H1 (cell line): Measurements from ENCODE around the gene CNOT1.

Experiments
- CTCF ChIP-seq, 3 experiments: IDR thresholded peaks; 1 replicate in 2 of 3; 2 replicates in 1 of 3; pipeline versions ENCODE4 v1.5.1 to v1.6.1; 2011; ENCODE audit warnings: low read length in 3 of 3, mild to moderate bottlenecking in 3 of 3, inconsistent platforms in 2 of 3, low read depth in 1 of 3, moderate library complexity in 1 of 3; ENCODE audit not compliant: insufficient read depth in 1 of 3; ENCODE audit errors: control extremely low read depth in 1 of 3
- HDAC2 ChIP-seq, 2 experiments: fragments of 300-600 bp in 1 of 2; sonication (generic) in 1 of 2; IDR thresholded peaks; 2 replicates each; pipeline ENCODE4 v1.6.1; 2011 to 2012; ENCODE audit warnings: low read depth in 2 of 2, low read length in 2 of 2, mild to moderate bottlenecking in 2 of 2, moderate library complexity in 2 of 2, borderline replicate concordance in 1 of 2, inconsistent platforms in 1 of 2
- POLR2AphosphoS5 ChIP-seq: IDR thresholded peaks from 2 replicates; pipeline ENCODE4 v1.6.1; 2011; ENCODE audit warnings: low read depth, low read length
- SUZ12 ChIP-seq: fragments of 200-600 bp; sonication (generic); IDR thresholded peaks from 2 replicates; pipeline ENCODE4 v1.6.1; 2012; ENCODE audit warnings: mild to moderate bottlenecking, inconsistent platforms, low read length, moderate library complexity, mixed read lengths
- TF ChIP-seq, protein P1 (sequence below): IDR thresholded peaks from 2 replicates; pipeline ENCODE4 v1.6.1; 2011; ENCODE audit warnings: low read depth, mild to moderate bottlenecking, low read length; ENCODE audit not compliant: insufficient read depth

- TF ChIP-seq HDAC2 (IDR thresholded peaks at IDR 0.05; ENCODE audit: borderline replicate concordance in 1 of 2, low read depth in 2 of 2, low read length in 2 of 2) = no peak
- TF ChIP-seq SUZ12 = no peak
- no peak for TF ChIP-seq CTCF (IDR thresholded peaks at IDR 0.05; ENCODE audit: control extremely low read depth in 1 of 3, insufficient read depth in 1 of 3, low read depth in 1 of 3, low read length in 3 of 3)
- TF ChIP-seq, protein P1, sequence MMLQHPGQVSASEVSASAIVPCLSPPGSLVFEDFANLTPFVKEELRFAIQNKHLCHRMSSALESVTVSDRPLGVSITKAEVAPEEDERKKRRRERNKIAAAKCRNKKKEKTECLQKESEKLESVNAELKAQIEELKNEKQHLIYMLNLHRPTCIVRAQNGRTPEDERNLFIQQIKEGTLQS = no peak
- no peak for TF ChIP-seq POLR2AphosphoS5
Observed at GRCh38 chr16:58503166-58503862, 126.3 kb downstream of the CNOT1 start.
